Tibial nerve (tissue), 4 donors: ENCODE results near the gene ZRSR2.

Experiments
- CTCF ChIP-seq, 5 experiments: fragments of 200-600 bp in 3 of 5; fragments of 450-650 bp in 2 of 5; sonication (generic) in 3 of 5; IDR thresholded peaks; one replicate each; pipeline ENCODE4 v1.5.1; 2016 to 2019; ENCODE audit warnings: antibody characterized with exemption in 5 of 5, mild to moderate bottlenecking in 3 of 5, moderate library complexity in 2 of 5
- EP300 ChIP-seq, 2 donors: sonication (generic); formaldehyde crosslinking; IDR thresholded peaks; one replicate each; pipeline ENCODE4 v1.6.1; 2017; ENCODE audit warnings: antibody characterized with exemption in 2 of 2, mild to moderate bottlenecking in 1 of 2
- POLR2A ChIP-seq, 2 donors: fragments of 450-650 bp; IDR thresholded peaks; one replicate each; pipeline ENCODE4 v1.6.1; 2017; ENCODE audit warnings: antibody characterized with exemption in 2 of 2, mild to moderate bottlenecking in 2 of 2, moderate library complexity in 2 of 2

- TF ChIP-seq EP300 (IDR thresholded peaks at IDR 0.05) (no peak), POLR2A (IDR thresholded peaks at IDR 0.05) (no peak), CTCF (IDR thresholded peaks at IDR 0.05) (no peak)
Observed at GRCh38 chrX:15860921-15861320, 70.6 kb downstream of the ZRSR2 start.
